ENCODE measurements around the gene SCD5. TPM values are rescaled to one million over a fixed set of nuclear protein-coding genes. Genes with fewer than 3 reads are reported as not detected.

Gene SCD5
- total RNA-seq, 1 experiment from 2014 or later, result 14.9 TPM

DNA sequence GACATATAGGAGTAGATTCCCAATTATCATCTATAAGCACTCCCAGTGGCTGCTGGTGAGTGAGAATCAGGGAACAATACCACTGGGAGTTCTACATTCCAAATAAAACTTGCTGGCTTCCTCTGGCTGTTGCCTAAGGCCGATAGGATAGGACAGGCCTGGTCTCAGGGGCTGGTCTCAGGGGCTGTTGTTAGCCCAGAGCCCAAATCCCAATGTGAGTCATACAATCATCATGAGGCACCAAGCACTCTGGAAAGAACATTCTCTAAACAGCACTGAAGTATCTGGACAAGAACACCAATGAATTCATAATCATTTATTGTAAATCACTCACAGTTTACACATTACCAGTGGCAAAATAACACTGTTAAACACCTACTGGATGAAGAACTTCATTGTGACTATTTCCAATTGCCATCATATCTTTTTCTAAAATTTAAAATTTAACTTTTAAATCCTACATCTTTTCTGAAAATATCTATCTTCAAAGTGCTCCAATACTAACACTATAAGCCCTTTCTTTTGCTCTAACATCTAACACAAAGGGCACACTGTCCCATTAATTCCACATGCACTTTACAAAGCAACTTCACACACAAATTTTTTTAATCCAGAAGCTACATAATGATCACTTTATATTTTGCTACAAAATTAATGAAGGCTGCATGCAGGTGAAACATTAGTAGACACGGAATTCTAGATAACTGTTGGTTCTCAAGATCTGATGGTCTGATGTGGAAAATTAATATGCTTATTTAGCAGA is 169.2 kb downstream of the SCD5 start:
- Histone ChIP-seq H2AFZ (ENCODE audit: low read length) (no peak overlapping the region), H3K4me1 (ENCODE audit: low read length) (peaks cover 7% of the 10 kb centered on the region), H3K4me3 (ENCODE audit: low read length) (no peak overlapping the region), H3K9ac (ENCODE audit: low read length) (no peak overlapping the region), H4K20me1 (ENCODE audit: insufficient read depth, low read depth, low read length) (no peaks in the 10 kb centered on the region), H3K4me2 (ENCODE audit: low read depth, low read length, poor library complexity, severe bottlenecking) (no peak overlapping the region), H3K36me3 (ENCODE audit: insufficient read depth, low read length) (no peaks in the 10 kb centered on the region; the same call in 1 of the 2 replicates), H3K9me3 (ENCODE audit: low read length) (no peaks in the 10 kb centered on the region), H3K79me2 (ENCODE audit: low read length) (no peaks in the 10 kb centered on the region), H3K27me3 (ENCODE audit: low read length) (no peaks in the 10 kb centered on the region), H3K27ac (ENCODE audit: low read length) (no peak overlapping the region), H3K9me2 (replicated peaks; ENCODE audit: insufficient read depth, low read length) (no peaks in the 10 kb centered on the region)
- no peak for DNase-seq

DNA sequence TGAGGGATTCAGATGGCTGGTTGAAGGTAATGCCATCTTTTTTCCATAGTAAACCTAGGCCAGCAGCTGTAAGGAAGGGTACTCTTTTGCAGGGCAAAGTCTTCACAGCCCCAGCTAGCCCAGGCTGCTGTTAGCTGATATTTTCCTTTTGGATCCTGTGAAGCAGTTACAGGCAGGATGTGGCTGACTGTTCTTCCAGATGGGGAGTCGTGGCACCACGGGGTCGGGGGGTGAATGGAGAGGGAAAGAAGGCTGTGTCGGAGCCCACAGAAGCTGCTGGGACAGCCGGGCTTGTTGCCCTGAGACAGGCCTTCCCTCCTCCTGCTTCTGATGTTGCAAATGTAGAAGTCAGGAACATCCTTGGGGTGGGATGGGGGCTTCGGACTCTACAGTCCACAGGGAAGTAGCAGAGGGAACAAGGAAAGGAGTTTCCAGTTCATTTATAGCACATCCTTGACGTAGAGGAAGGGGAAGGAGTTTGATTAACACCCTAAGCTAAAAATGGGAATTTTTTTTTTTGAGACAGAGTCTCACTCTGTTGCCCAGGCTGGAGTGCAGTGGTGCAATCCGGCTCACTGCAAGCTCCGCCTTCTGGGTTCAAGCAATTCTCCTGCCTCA is 172.2 kb downstream of the SCD5 start:
- no peak for DNase-seq
- H3K9me2 ChIP-seq (replicated peaks; ENCODE audit: insufficient read depth, low read length), result no peaks in the 10 kb centered on the region
- H3K9ac ChIP-seq (ENCODE audit: low read length), result no peak overlapping the region
- H3K4me2 ChIP-seq (ENCODE audit: low read depth, low read length, poor library complexity, severe bottlenecking), result no peak overlapping the region
- H3K79me2 ChIP-seq (ENCODE audit: low read length), result no peaks in the 10 kb centered on the region
- H3K27ac ChIP-seq (ENCODE audit: low read length), result no peak overlapping the region
- no peak overlapping the region for H2AFZ ChIP-seq (ENCODE audit: low read length)
- H3K4me3 ChIP-seq (ENCODE audit: low read length), result no peak overlapping the region
- no peaks in the 10 kb centered on the region for H3K9me3 ChIP-seq (ENCODE audit: low read length)
- no peaks in the 10 kb centered on the region for H3K27me3 ChIP-seq (ENCODE audit: low read length)
- no peaks in the 10 kb centered on the region for H3K36me3 ChIP-seq (ENCODE audit: insufficient read depth, low read length)
- no peaks in the 10 kb centered on the region for H3K4me1 ChIP-seq (ENCODE audit: low read length)
- H4K20me1 ChIP-seq (ENCODE audit: insufficient read depth, low read depth, low read length), result no peaks in the 10 kb centered on the region

DNA sequence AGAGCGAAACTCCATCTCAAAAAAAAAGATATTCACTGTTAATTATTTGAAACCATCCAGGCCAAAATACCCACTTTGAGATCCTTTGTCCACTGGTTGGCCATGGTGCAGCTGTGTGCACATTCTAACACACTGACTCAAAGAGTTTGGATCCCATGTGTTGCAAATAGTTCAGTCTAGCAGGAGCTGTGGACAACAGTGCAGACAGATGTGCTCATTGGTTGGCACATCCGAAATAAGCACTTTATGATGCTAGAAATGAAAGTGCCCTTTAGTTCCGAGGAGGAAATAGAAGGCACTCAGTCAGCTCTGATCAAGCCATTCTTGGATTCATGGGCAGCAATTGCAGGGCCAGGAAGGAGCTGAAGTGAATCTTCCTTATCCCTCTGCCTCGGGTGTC is 173.8 kb downstream of the SCD5 start:
- Histone ChIP-seq H3K9ac (ENCODE audit: low read length) (no peak overlapping the region), H3K4me3 (ENCODE audit: low read length) (no peak overlapping the region), H3K4me2 (ENCODE audit: low read depth, low read length, poor library complexity, severe bottlenecking) (no peak overlapping the region), H3K27ac (ENCODE audit: low read length) (no peak overlapping the region), H3K9me2 (replicated peaks; ENCODE audit: insufficient read depth, low read length) (no peaks in the 10 kb centered on the region), H3K36me3 (ENCODE audit: insufficient read depth, low read length) (no peaks in the 10 kb centered on the region), H3K4me1 (ENCODE audit: low read length) (no peaks in the 10 kb centered on the region), H4K20me1 (ENCODE audit: insufficient read depth, low read depth, low read length) (no peaks in the 10 kb centered on the region), H3K9me3 (ENCODE audit: low read length) (no peaks in the 10 kb centered on the region), H3K27me3 (ENCODE audit: low read length) (no peaks in the 10 kb centered on the region), H2AFZ (ENCODE audit: low read length) (no peak overlapping the region), H3K79me2 (ENCODE audit: low read length) (no peaks in the 10 kb centered on the region)
- DNase-seq, result no peak

DNA sequence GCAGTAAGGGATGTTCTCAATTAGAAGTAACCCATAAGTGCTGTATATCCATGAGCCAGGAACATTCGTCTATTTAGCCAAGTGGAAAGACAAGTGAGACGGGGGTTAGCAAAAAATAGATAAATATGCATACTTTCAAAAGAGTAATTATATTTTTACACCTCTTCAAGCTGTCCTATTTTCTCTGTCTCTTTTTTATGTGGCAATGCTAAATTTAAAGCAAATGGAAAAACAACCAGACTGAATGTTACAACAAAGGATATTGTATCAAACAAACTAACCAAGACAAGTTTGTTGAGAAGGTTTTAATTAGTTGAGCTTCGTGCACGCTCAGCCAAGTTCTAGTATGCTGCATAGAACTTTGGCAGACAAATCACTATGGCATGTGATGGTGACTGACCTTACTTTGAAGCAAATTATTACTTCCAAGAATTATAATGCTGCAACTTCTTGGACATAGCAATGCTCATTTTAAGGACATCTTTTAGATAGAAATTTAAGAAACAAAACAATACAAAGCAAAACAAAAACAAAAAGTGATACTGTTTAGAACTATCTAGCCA is 175.4 kb downstream of the SCD5 start:
- Histone ChIP-seq H3K79me2 (ENCODE audit: low read length) (no peaks in the 10 kb centered on the region), H3K9me2 (replicated peaks; ENCODE audit: insufficient read depth, low read length) (no peaks in the 10 kb centered on the region), H3K9ac (ENCODE audit: low read length) (no peak overlapping the region), H3K4me2 (ENCODE audit: low read depth, low read length, poor library complexity, severe bottlenecking) (no peak overlapping the region), H3K9me3 (ENCODE audit: low read length) (no peaks in the 10 kb centered on the region), H3K4me1 (ENCODE audit: low read length) (no peaks in the 10 kb centered on the region), H2AFZ (ENCODE audit: low read length) (no peak overlapping the region), H3K4me3 (ENCODE audit: low read length) (no peak overlapping the region), H3K27me3 (ENCODE audit: low read length) (no peaks in the 10 kb centered on the region), H4K20me1 (ENCODE audit: insufficient read depth, low read depth, low read length) (no peaks in the 10 kb centered on the region), H3K36me3 (ENCODE audit: insufficient read depth, low read length) (no peaks in the 10 kb centered on the region), H3K27ac (ENCODE audit: low read length) (no peak overlapping the region)
- no peak for DNase-seq

DNA sequence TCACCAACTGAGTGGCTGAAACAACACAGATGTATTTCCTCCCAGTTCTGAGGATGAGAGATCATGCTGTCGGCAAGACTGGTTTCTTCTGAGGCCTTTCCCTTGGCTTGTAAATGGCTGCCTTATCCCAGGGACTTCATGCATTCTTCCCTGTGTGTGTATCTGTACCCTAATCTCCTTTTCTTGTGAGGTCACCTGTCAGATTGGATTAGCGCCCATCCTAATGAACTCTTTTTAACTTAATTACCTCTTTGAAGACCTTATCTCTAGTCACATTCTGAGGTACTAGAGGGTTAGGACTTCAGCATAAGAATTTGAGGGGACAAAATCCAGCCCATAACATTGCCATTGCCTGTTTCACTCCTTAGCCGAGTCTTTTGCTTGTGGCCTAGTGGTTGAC is 177.3 kb downstream of the SCD5 start:
- no peaks in the 10 kb centered on the region for H3K36me3 ChIP-seq (ENCODE audit: insufficient read depth, low read length)
- no peaks in the 10 kb centered on the region for H3K9me2 ChIP-seq (replicated peaks; ENCODE audit: insufficient read depth, low read length)
- H3K4me1 ChIP-seq (ENCODE audit: low read length), result no peaks in the 10 kb centered on the region
- no peak overlapping the region for H3K4me2 ChIP-seq (ENCODE audit: low read depth, low read length, poor library complexity, severe bottlenecking)
- no peak overlapping the region for H3K9ac ChIP-seq (ENCODE audit: low read length)
- no peak for DNase-seq
- H2AFZ ChIP-seq (ENCODE audit: low read length), result no peak overlapping the region
- no peak overlapping the region for H3K27ac ChIP-seq (ENCODE audit: low read length)
- no peaks in the 10 kb centered on the region for H3K79me2 ChIP-seq (ENCODE audit: low read length)
- H3K27me3 ChIP-seq (ENCODE audit: low read length), result no peaks in the 10 kb centered on the region
- H4K20me1 ChIP-seq (ENCODE audit: insufficient read depth, low read depth, low read length), result no peaks in the 10 kb centered on the region
- no peak overlapping the region for H3K4me3 ChIP-seq (ENCODE audit: low read length)
- H3K9me3 ChIP-seq (ENCODE audit: low read length), result no peaks in the 10 kb centered on the region

DNA sequence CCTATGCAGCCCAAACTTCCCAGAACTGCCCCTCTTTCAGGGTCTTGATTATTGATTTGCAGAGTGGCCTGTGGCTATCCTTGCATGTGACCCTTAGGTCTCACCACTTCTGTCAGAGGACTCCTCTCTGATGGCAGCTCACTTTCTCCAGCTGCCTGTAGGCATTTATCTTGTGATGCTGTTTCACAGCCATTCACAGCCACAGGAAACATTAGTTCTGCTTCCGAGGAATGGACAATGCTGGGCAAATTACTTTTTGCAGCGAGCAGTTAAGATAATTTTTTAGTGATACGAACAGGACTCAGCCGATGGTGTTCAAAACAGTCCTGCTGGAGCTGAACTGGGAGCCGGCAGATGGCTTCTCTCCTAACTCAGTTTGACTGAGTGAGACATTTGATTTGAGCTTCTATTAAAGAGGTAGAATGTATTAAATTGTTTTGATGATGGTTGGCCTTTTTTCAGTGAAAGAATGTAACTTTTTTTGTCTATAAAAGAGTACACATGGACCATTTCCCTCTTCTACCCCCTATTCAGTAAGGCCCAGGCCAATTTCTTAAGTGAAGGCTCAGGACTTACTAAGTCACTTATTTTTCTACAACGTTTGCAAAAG is 178.4 kb downstream of the SCD5 start:
- DNase-seq, result no peak
- Histone ChIP-seq H3K4me1 (ENCODE audit: low read length) (no peaks in the 10 kb centered on the region), H3K36me3 (ENCODE audit: insufficient read depth, low read length) (no peaks in the 10 kb centered on the region)

DNA sequence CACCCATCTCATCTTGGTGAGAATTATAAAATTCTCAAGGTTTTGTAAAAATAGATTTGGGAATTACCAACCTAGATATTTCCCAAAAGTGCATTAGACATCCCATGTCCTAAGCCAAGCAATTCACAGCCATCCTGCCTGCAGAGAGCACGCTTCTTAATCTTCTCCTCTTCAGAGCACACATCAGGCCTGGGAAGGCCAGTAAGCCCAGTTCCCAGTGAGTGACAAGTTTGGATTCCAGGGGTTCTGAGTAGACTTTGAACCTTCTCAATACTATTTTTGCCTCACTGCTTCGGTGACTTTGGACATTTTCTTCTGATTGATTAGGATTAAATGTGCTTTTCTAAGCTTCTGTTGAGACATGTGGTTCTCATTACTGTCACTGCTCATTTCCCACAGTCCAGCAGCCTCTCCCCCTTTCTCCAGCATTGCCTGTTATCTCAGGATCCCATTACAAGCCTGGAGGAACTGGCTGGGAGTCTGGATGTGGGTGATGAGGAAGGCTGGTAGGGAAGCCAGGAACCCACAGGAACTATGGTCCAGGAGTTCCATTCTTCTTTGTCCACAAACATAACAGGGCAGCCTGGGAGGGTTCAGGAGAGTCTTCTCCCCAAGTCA is 180.4 kb downstream of the SCD5 start:
- H3K27me3 ChIP-seq (ENCODE audit: low read length), result no peaks in the 10 kb centered on the region
- no peak for DNase-seq
- no peak overlapping the region for H3K4me2 ChIP-seq (ENCODE audit: low read depth, low read length, poor library complexity, severe bottlenecking)

More for the DNA sequence above, 178.4 kb downstream of the SCD5 start:
- H3K4me3 ChIP-seq (ENCODE audit: low read length), result no peak overlapping the region
- no peaks in the 10 kb centered on the region for H3K27me3 ChIP-seq (ENCODE audit: low read length)
- no peaks in the 10 kb centered on the region for H4K20me1 ChIP-seq (ENCODE audit: insufficient read depth, low read depth, low read length)
- H3K9me3 ChIP-seq (ENCODE audit: low read length), result no peaks in the 10 kb centered on the region
- H3K9ac ChIP-seq (ENCODE audit: low read length), result no peak overlapping the region
- H3K79me2 ChIP-seq (ENCODE audit: low read length), result no peaks in the 10 kb centered on the region
- no peaks in the 10 kb centered on the region for H3K9me2 ChIP-seq (replicated peaks; ENCODE audit: insufficient read depth, low read length)
- no peak overlapping the region for H3K27ac ChIP-seq (ENCODE audit: low read length)
- H2AFZ ChIP-seq (ENCODE audit: low read length), result no peak overlapping the region
- no peak overlapping the region for H3K4me2 ChIP-seq (ENCODE audit: low read depth, low read length, poor library complexity, severe bottlenecking)

More for the DNA sequence above, 180.4 kb downstream of the SCD5 start:
- Histone ChIP-seq H3K9me2 (replicated peaks; ENCODE audit: insufficient read depth, low read length) (no peaks in the 10 kb centered on the region), H3K27ac (ENCODE audit: low read length) (no peak overlapping the region), H3K36me3 (ENCODE audit: insufficient read depth, low read length) (no peaks in the 10 kb centered on the region), H3K9me3 (ENCODE audit: low read length) (no peaks in the 10 kb centered on the region), H3K4me1 (ENCODE audit: low read length) (no peaks in the 10 kb centered on the region), H3K9ac (ENCODE audit: low read length) (no peak overlapping the region), H3K79me2 (ENCODE audit: low read length) (no peaks in the 10 kb centered on the region), H3K4me3 (ENCODE audit: low read length) (no peak overlapping the region), H2AFZ (ENCODE audit: low read length) (no peak overlapping the region), H4K20me1 (ENCODE audit: insufficient read depth, low read depth, low read length) (no peaks in the 10 kb centered on the region)
